Measurements from ENCODE around the gene POLR1B. TPM values are rescaled to one million over a fixed set of nuclear protein-coding genes. Genes with fewer than 3 reads are reported as not detected.

POLR1B gene
- total RNA-seq, 4 donors from 2014 or later = 13.5 to 39.0 (median 14.6) TPM

GRCh38 chr2:112600634-112601033 lies 58.4 kb downstream of the POLR1B start:
- no peak for ATAC-seq (ENCODE audit: low FRiP score)

GRCh38 chr2:112601754-112602153 lies 59.5 kb downstream of the POLR1B start:
- TF ChIP-seq CTCF (IDR thresholded peaks at IDR 0.05) = no peak
- DNase-seq (ENCODE audit: low spot score) = no peak

More at GRCh38 chr2:112600634-112601033, 58.4 kb downstream of the POLR1B start:
- no peak for TF ChIP-seq CTCF (IDR thresholded peaks at IDR 0.05)
- DNase-seq (ENCODE audit: low spot score) = no peak

GRCh38 chr2:112602917-112603316 lies 60.7 kb downstream of the POLR1B start:
- DNase-seq (ENCODE audit: low spot score) = no peak
- no peak for ATAC-seq (ENCODE audit: low FRiP score)
- no peak for TF ChIP-seq CTCF (IDR thresholded peaks at IDR 0.05)

More at GRCh38 chr2:112601754-112602153, 59.5 kb downstream of the POLR1B start:
- no peak for ATAC-seq (ENCODE audit: low FRiP score)

- DNase-seq (ENCODE audit: low spot score) (no peak), ATAC-seq (ENCODE audit: low FRiP score) (no peak)
- no peak for TF ChIP-seq CTCF (IDR thresholded peaks at IDR 0.05)
Measured at GRCh38 chr2:112603731-112604130, 61.5 kb downstream of the POLR1B start.

GRCh38 chr2:112604952-112605351 lies 62.7 kb downstream of the POLR1B start:
- no peak for TF ChIP-seq CTCF (IDR thresholded peaks at IDR 0.05)
- ATAC-seq (ENCODE audit: low FRiP score) = no peak
- no peak for DNase-seq (ENCODE audit: low spot score)

GRCh38 chr2:112605926-112606325 lies 63.7 kb downstream of the POLR1B start:
- TF ChIP-seq CTCF (IDR thresholded peaks at IDR 0.05) = no peak
- no peak for DNase-seq (ENCODE audit: low spot score)
- no peak for ATAC-seq (ENCODE audit: low FRiP score)

- ATAC-seq (ENCODE audit: low FRiP score) (no peak), DNase-seq (ENCODE audit: low spot score) (no peak)
- no peak for TF ChIP-seq CTCF (IDR thresholded peaks at IDR 0.05)
Measured at GRCh38 chr2:112606547-112606946, 64.3 kb downstream of the POLR1B start.

All from omental fat pad (tissue), 4 donors.